ENCODE data around the gene HDDC2. TPM values are rescaled to one million over a fixed set of nuclear protein-coding genes. Genes with fewer than 3 reads are reported as not detected.

Gene HDDC2
- total and polyA plus RNA-seq, 3 donors from 2014 or later, result 61.3 to 112 (median 89.6) TPM

GRCh38 chr6:125262016-125263013 is 39.5 kb downstream of the HDDC2 start:
- Histone ChIP-seq H3K4me1 (no peaks in the 10 kb centered on the region), H3K27ac (peak overlapping the region in 1 of 2 donors; percentile 50), H3K9me3 (no peaks in the 10 kb centered on the region), H3K27me3 (no peaks in the 10 kb centered on the region), H3K36me3 (ENCODE audit: low read depth, missing control alignments) (no peaks in the 10 kb centered on the region), H3K4me3 (no peak overlapping the region)
- intact Hi-C loops (cut with DNase I; ENCODE audit: low total_unique reads), result no loop called here
- 58 to 60% methylated on average over 9 to 12 of the region's 12 CpGs for WGBS, 2 donors
- DNase-seq, result no peak
- no peak for TF ChIP-seq CTCF (IDR thresholded peaks at IDR 0.05)

- Histone ChIP-seq H3K9me3 (no peaks in the 10 kb centered on the region), H3K27ac (no peak overlapping the region), H3K36me3 (ENCODE audit: low read depth, missing control alignments) (no peaks in the 10 kb centered on the region), H3K4me1 (no peaks in the 10 kb centered on the region), H3K4me3 (no peak overlapping the region), H3K27me3 (no peaks in the 10 kb centered on the region)
- intact Hi-C loops (cut with DNase I; ENCODE audit: low total_unique reads), result no loop called here
- WGBS, 2 donors, result 79 to 82% methylated on average over 2 of the region's 2 CpGs
- DNase-seq, result no peak
- TF ChIP-seq POLR2A (IDR thresholded peaks at IDR 0.05), result no peak
- TF ChIP-seq CTCF (IDR thresholded peaks at IDR 0.05), result no peak
These were observed 42.4 kb downstream of the HDDC2 start for GRCh38 chr6:125259354-125259736.

- H3K27ac ChIP-seq, result no peak overlapping the region
- H3K9me3 ChIP-seq, result no peaks in the 10 kb centered on the region
- H3K27me3 ChIP-seq, result no peaks in the 10 kb centered on the region
- no peaks in the 10 kb centered on the region for H3K4me1 ChIP-seq
- WGBS, 2 donors, result 92 to 98% methylated on average over 2 of the region's 2 CpGs
- no peaks in the 10 kb centered on the region for H3K36me3 ChIP-seq (ENCODE audit: low read depth, missing control alignments)
- H3K4me3 ChIP-seq, result no peak overlapping the region
- intact Hi-C loops (cut with DNase I; ENCODE audit: low total_unique reads), result no loop called here
- no peak for DNase-seq
- TF ChIP-seq CTCF (IDR thresholded peaks at IDR 0.05) (no peak), POLR2A (IDR thresholded peaks at IDR 0.05) (no peak)
These were observed 43.0 kb downstream of the HDDC2 start for GRCh38 chr6:125258651-125259353.

- H3K9me3 ChIP-seq, result no peaks in the 10 kb centered on the region
- DNase-seq, result no peak
- intact Hi-C loops (cut with DNase I; ENCODE audit: low total_unique reads), result no loop called here
- TF ChIP-seq POLR2A (IDR thresholded peaks at IDR 0.05), result no peak
- no peak for TF ChIP-seq CTCF (IDR thresholded peaks at IDR 0.05)
- whole genome bisulfite sequencing, 2 donors, result 93% methylated on average over 3 of the region's 3 CpGs
- no peaks in the 10 kb centered on the region for H3K36me3 ChIP-seq (ENCODE audit: low read depth, missing control alignments)
- H3K27me3 ChIP-seq, result no peaks in the 10 kb centered on the region
- H3K27ac ChIP-seq, result no peak overlapping the region
- H3K4me1 ChIP-seq, result no peaks in the 10 kb centered on the region
- no peak overlapping the region for H3K4me3 ChIP-seq
These were observed 44.4 kb downstream of the HDDC2 start for GRCh38 chr6:125257351-125257750.

Data from testis (tissue), 3 donors.